MCF 10A (cell line): ENCODE data around the gene GJA3. TPM values are rescaled to one million over a fixed set of nuclear protein-coding genes. Genes with fewer than 3 reads are reported as not detected.
A peak's percentile ranks its signal among the peaks of the same experiment; 100 is the strongest.

Experiments
- BruUV-seq: library from RNA; stranded (reverse); fragments of 400-500 nt; replicated peaks from 2 replicates; lab custom pipeline; 2021; lab: Mats Ljungman, UMichigan
- CTCF ChIA-PET: fragments of 300-600 bp; sonication (Branson Sonifier 250); formaldehyde crosslinking; extraction: SDS; loops from one replicate; lab custom pipeline; 2021; ENCODE audit warnings: antibody characterized with exemption, inconsistent platforms; lab: Yijun Ruan, JAX
- POLR2A ChIA-PET: fragments of 300-600, 350-650 bp; sonication (Branson Sonifier 250); formaldehyde crosslinking; extraction: SDS; loops from one replicate; lab custom pipeline; 2020; ENCODE audit warnings: antibody characterized with exemption, inconsistent platforms; lab: Yijun Ruan, JAX
- DNase-seq: peaks from one replicate; pipeline ENCODE4 v3.0.0-alpha.2; 2018; ENCODE audit not compliant: unreplicated experiment
- H3K27ac Mint-ChIP-seq: one replicate; pipeline ENCODE4 v1.8.0; 2022; ENCODE audit warnings: mild to moderate bottlenecking, low read depth, mixed read lengths; ENCODE audit not compliant: unreplicated experiment
- H3K27me3 Mint-ChIP-seq: one replicate; pipeline ENCODE4 v1.8.0; 2022; ENCODE audit warnings: mixed read lengths; ENCODE audit not compliant: insufficient read depth, unreplicated experiment
- H3K36me3 Mint-ChIP-seq: one replicate; pipeline ENCODE4 v1.8.0; 2022; ENCODE audit warnings: mild to moderate bottlenecking, moderate library complexity, mixed read lengths; ENCODE audit not compliant: insufficient read depth, unreplicated experiment
- H3K4me1 Mint-ChIP-seq: one replicate; pipeline ENCODE4 v1.8.0; 2022; ENCODE audit warnings: mixed read lengths; ENCODE audit not compliant: insufficient read depth, unreplicated experiment
- H3K4me3 Mint-ChIP-seq: one replicate; pipeline ENCODE4 v1.8.0; 2022; ENCODE audit warnings: mild to moderate bottlenecking, moderate library complexity, mixed read lengths; ENCODE audit not compliant: unreplicated experiment
- H3K9me3 Mint-ChIP-seq: one replicate; pipeline ENCODE4 v1.8.0; 2022; ENCODE audit warnings: mixed read lengths; ENCODE audit not compliant: unreplicated experiment
- intact Hi-C: fragments of 100-400 bp; cut with micrococcal nuclease; formaldehyde crosslinking; loops from 2 replicates; pipeline ENCODE4 v1.14.1; 2022
- total RNA-seq: library from RNA; stranded (reverse); gene quantifications from 2 replicates; pipeline ENCODE4 v1.2.3, GENCODE V29; 2022
- TF ChIP-seq, protein P1 (sequence below): fragments of 200-600 bp; IDR thresholded peaks from one replicate; pipeline ENCODE4 v1.8.0; 2022; ENCODE audit warnings: antibody characterized with exemption, mild to moderate bottlenecking; ENCODE audit not compliant: unreplicated experiment

GJA3 gene
- total RNA-seq, 1 experiment from 2014 or later: 4.7 TPM

DNA sequence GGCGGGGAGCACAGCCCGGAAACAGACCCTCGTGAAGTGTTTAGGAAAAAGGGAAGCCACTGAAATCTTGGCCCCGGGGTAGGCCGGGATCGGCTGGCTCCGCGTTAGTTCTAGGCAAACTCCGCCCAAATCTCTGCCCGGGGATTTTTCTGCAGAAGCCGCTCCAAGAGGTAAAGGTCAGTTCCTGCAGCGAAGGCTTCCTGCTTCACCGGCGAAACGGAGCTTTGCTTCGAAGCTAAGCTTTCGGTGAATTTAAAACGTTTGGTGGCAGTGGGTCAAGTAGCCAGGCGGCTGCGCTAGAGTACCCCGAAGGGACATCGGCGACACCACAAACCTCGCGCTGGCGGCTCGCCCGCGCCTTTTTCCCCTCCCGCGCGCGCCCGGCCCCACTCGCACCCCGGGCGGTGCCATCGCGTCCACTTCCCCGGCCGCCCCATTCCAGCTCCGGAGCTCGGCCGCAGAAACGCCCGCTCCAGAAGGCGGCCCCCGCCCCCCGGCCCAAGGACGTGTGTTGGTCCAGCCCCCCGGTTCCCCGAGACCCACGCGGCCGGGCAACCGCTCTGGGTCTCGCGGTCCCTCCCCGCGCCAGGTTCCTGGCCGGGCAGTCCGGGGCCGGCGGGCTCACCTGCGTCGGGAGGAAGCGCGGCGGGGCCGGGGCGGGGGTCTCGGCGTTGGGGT lies 31.4 kb upstream of the GJA3 start:
- no TSS peak for BruUV-seq
- Mint-ChIP-seq H3K27me3 (no peaks in the 10 kb centered on the region), H3K36me3 (no peaks in the 10 kb centered on the region), H3K9me3 (no peaks in the 10 kb centered on the region), H3K27ac (no peak overlapping the region), H3K4me1 (peaks cover 35% of the 10 kb centered on the region), H3K4me3 (peak overlapping the region; percentile 74)
- POLR2A ChIA-PET: interaction anchor here (0.7 to 1.8 kb wide), 7 partner anchors 219 to 1991 kb away, joined by 3 to 7 read pairs (median 3); partner anchors contain the start of gene IFT88
- TF ChIP-seq, protein P1, sequence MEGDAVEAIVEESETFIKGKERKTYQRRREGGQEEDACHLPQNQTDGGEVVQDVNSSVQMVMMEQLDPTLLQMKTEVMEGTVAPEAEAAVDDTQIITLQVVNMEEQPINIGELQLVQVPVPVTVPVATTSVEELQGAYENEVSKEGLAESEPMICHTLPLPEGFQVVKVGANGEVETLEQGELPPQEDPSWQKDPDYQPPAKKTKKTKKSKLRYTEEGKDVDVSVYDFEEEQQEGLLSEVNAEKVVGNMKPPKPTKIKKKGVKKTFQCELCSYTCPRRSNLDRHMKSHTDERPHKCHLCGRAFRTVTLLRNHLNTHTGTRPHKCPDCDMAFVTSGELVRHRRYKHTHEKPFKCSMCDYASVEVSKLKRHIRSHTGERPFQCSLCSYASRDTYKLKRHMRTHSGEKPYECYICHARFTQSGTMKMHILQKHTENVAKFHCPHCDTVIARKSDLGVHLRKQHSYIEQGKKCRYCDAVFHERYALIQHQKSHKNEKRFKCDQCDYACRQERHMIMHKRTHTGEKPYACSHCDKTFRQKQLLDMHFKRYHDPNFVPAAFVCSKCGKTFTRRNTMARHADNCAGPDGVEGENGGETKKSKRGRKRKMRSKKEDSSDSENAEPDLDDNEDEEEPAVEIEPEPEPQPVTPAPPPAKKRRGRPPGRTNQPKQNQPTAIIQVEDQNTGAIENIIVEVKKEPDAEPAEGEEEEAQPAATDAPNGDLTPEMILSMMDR: no peak
- intact Hi-C loops: loop anchor here (5.0 kb wide), 1 partner anchor 1285 kb away; no protein-coding TSS in a partner anchor
- CTCF ChIA-PET: interaction anchor here (0.6 to 1.4 kb wide), 5 partner anchors 10 to 624 kb away, joined by 3 to 6 read pairs (median 4); no protein-coding TSS in a partner anchor
- DNase-seq: peak; percentile 55

DNA sequence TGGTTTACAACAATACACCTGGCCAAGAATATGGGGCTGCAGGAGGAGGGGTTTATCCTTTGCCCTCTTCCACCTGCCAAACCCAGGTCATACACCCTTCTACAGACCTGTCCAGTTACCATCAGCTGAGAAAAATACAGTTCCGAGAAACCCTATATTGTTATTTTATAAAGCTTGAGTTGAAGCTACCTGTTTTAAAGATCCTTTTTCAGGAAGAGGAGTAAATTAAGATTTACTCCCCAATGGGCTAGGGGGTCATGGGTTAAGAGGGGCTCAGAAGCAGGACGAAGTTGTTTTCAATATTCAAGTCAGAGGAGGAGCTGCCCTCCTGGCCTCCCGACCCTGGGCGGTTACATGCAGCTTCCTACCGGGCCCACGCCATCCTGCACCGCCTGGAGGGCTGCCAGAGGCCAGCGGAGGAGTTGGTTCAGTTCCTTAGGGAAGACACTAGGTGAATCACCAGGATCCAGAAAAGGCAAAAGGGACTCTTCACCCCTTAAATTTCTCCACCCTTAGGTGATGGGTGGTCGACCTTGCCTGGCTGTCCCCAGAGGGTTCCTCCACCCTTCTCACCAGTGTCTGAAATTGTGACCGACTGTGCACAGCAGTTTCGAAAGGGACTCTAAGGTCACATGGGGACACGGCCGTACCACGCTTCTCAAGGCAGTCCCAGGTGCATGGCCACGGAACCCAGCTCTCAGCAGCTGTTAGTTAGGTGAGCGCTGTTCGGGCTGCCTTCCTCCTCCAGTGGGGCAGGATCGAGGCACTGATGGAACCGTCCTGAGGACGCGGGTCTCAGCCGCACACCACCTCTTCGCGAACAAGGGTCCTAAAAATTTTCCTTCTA lies 30.7 kb upstream of the GJA3 start:
- BruUV-seq: no TSS peak
- no peaks in the 10 kb centered on the region for H3K27me3 Mint-ChIP-seq
- H3K4me3 Mint-ChIP-seq: peak overlapping the region; percentile 74
- peak overlapping the region; percentile 21 for H3K27ac Mint-ChIP-seq
- ChIA-PET CTCF (interaction anchor here (0.5 to 1.4 kb wide), 10 partner anchors 10 to 625 kb away, joined by 3 to 9 read pairs (median 4); no protein-coding TSS in a partner anchor), POLR2A (interaction anchor here (0.6 to 1.8 kb wide), 10 partner anchors 8 to 1992 kb away, joined by 3 to 7 read pairs (median 3); partner anchors contain the start of gene IFT88)
- intact Hi-C loops: loop anchor here (5.0 kb wide), 1 partner anchor 1286 kb away; no protein-coding TSS in a partner anchor
- DNase-seq: peak; percentile 68
- H3K4me1 Mint-ChIP-seq: peaks cover 30% of the 10 kb centered on the region
- TF ChIP-seq, protein P1: no peak
- no peaks in the 10 kb centered on the region for H3K9me3 Mint-ChIP-seq
- H3K36me3 Mint-ChIP-seq: no peaks in the 10 kb centered on the region

DNA sequence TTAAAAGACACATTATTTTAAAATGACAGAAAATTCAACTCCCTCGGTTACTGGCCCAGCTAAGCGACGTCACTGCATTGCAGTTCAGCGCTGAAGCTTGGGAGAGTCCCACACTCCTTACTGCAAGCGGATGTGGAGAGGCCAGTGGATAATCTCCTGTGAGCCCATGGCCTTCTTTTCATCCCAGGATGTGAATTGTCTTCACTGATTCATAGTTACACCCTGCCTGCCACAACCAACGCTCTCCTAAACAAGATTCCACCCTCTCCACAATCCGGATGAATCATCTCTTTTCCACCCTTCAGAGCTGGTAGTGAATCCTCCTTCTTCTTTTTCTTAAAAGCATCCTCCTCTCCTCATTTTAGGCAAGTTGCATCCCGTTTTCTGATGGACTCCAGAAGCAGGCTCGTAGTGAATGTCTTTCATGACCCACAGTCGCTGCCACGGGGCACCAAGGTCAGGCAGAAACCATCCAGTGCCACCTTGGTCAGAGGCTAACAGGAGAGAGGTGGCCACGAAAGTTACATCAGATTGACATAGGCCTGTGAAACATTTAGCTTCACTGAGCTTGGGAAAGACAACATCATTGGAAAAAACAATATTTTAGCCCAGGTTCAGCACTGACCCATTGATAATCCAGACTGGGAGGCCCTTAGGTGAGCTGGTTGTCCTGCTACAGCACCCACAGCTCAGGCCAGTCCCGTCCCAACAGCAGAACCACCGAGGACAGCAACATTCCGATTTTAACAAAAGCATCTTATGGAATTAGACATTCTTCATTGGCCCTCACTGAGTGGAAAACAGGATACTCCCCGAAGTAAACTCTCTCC lies 29.8 kb upstream of the GJA3 start:
- no peaks in the 10 kb centered on the region for H3K36me3 Mint-ChIP-seq
- H3K4me1 Mint-ChIP-seq: peaks cover 27% of the 10 kb centered on the region
- DNase-seq: peak; percentile 77
- H3K9me3 Mint-ChIP-seq: no peaks in the 10 kb centered on the region
- peak overlapping the region; percentile 7 for H3K4me3 Mint-ChIP-seq
- H3K27ac Mint-ChIP-seq: peak overlapping the region; percentile 21
- intact Hi-C loops: loop anchor here (5.0 kb wide), 1 partner anchor 1287 kb away; no protein-coding TSS in a partner anchor
- POLR2A ChIA-PET: interaction anchor here (0.6 to 1.8 kb wide), 5 partner anchors 9 to 377 kb away, joined by 3 to 5 read pairs (median 5); partner anchors contain the start of gene IFT88
- BruUV-seq: no TSS peak
- H3K27me3 Mint-ChIP-seq: no peaks in the 10 kb centered on the region
- TF ChIP-seq, protein P1: no peak
- CTCF ChIA-PET: interaction anchor here (0.5 to 1.3 kb wide), 7 partner anchors 9 to 733 kb away, joined by 3 to 9 read pairs (median 4); no protein-coding TSS in a partner anchor
